ENCODE data around the gene TDRD12.

The TDRD12 gene

GRCh38 chr19:32687681-32688080, 31.9 kb upstream of the TDRD12 start:
- TF ChIP-seq CTCF (IDR thresholded peaks at IDR 0.05) = no peak

- no peak for TF ChIP-seq CTCF (IDR thresholded peaks at IDR 0.05)
These were observed 31.3 kb upstream of the TDRD12 start for GRCh38 chr19:32688311-32688710.

- TF ChIP-seq CTCF (IDR thresholded peaks at IDR 0.05) = no peak
These were observed 28.1 kb upstream of the TDRD12 start, which contains the start of gene NUDT19 for GRCh38 chr19:32691291-32691951. Gene NUDT19 (plus strand): TSS chr19:32691821. CDS start chr19:32691961, 140 bp downstream.

GRCh38 chr19:32691952-32692726, 27.4 kb upstream of the TDRD12 start:
- no peak for TF ChIP-seq CTCF (IDR thresholded peaks at IDR 0.05)

GRCh38 chr19:32692727-32693061, 26.9 kb upstream of the TDRD12 start:
- no peak for TF ChIP-seq CTCF (IDR thresholded peaks at IDR 0.05)

GRCh38 chr19:32702010-32702409, 17.6 kb upstream of the TDRD12 start:
- no peak for TF ChIP-seq CTCF (IDR thresholded peaks at IDR 0.05)

- no peak for TF ChIP-seq CTCF (IDR thresholded peaks at IDR 0.05)
These were observed 11.1 kb upstream of the TDRD12 start for GRCh38 chr19:32708457-32708856.
